NOMO-1 treated with DMSO at 0.1 percent for 48 hours (cell line): ENCODE measurements around the gene DYNC2LI1.
"Not testable (repeated sequence)": the region's sequence is repeated elsewhere in the genome, so short reads cannot be mapped to it uniquely, and the experiment has no call there.

Experiments used
- DNase-seq: peaks from one replicate; lab custom pipeline; 2025; ENCODE audit not compliant: unreplicated experiment; lab: John Stamatoyannopoulos, UW

DYNC2LI1 gene

GRCh38 chr2:43773876-43774613, at the start of gene DYNC2LI1:
TSS of gene DYNC2LI1 (plus strand) at chr2:43774039. CDS start at chr2:43774139, 100 bp downstream.
- DNase-seq = peak; percentile 89

- no peak for DNase-seq
These were observed 48.9 kb upstream of the DYNC2LI1 start for GRCh38 chr2:43724728-43725526.

GRCh38 chr2:43725711-43726246, 48.1 kb upstream of the DYNC2LI1 start:
- DNase-seq = no peak

GRCh38 chr2:43726961-43727633, 46.7 kb upstream of the DYNC2LI1 start:
- DNase-seq = not testable (repeated sequence)

DNA sequence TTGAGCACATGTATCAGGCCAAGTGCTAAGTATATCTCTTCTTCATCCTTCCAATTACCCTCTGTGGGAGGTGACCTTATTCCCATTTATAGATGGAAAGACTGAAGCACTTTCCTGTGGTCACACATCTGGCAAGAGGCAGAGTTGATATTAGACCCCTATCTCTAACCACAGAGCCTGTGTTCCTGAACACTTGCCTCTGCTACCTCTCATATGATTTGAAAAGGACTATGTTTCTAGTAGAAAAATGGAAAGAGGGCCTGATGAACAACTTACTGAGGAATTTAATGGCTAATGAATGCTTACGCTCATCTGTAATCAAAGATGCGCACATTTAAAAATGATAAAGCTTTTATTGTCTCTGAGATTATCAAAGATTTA, 46.2 kb upstream of the DYNC2LI1 start:
- DNase-seq = no peak

DNA sequence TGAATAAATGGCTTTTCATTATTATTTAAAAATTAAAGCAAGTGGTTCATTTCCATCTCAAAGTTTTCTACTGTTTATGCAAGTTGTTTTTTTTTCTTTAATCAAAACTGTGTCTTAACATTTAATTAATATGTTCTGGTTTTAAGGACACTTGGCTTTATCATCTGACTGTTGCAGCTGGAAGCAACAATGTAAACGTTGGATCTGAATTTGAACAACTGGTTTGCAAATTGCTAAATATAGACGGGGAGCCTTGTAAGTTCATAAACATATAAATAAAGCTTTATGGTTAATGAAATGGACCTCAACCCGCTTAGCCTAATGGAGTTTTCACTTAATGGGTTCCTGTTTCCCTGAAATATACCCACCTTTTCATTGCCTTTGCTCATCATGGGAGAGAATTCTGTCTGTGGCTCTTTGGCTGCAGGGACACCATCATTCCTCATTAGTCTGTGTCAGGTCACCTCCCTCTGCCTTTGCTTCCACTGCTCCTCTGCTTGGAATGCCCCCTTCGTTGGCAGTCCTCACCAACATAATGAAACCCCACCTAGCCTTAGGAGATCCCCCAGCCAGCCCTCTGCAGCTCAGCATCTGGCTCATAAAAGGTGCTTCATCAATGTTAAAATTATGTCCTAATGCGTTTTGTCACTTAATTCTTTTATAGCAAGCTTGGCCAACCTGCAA, 44.2 kb upstream of the DYNC2LI1 start:
- DNase-seq = no peak

GRCh38 chr2:43731211-43731610, 42.6 kb upstream of the DYNC2LI1 start:
- no peak for DNase-seq

- DNase-seq = no peak
These were observed 37.2 kb upstream of the DYNC2LI1 start for GRCh38 chr2:43736637-43737036.

GRCh38 chr2:43737097-43737854, 36.6 kb upstream of the DYNC2LI1 start:
- DNase-seq = no peak

- DNase-seq = no peak
These were observed 36.0 kb upstream of the DYNC2LI1 start for GRCh38 chr2:43737855-43738254.

- DNase-seq = no peak
These were observed 35.6 kb upstream of the DYNC2LI1 start for GRCh38 chr2:43738257-43738656.

GRCh38 chr2:43743706-43744105, 30.1 kb upstream of the DYNC2LI1 start:
- no peak for DNase-seq

- no peak for DNase-seq
These were observed 28.4 kb upstream of the DYNC2LI1 start for GRCh38 chr2:43745457-43745856.

GRCh38 chr2:43748333-43748732, 25.5 kb upstream of the DYNC2LI1 start:
- no peak for DNase-seq

DNA sequence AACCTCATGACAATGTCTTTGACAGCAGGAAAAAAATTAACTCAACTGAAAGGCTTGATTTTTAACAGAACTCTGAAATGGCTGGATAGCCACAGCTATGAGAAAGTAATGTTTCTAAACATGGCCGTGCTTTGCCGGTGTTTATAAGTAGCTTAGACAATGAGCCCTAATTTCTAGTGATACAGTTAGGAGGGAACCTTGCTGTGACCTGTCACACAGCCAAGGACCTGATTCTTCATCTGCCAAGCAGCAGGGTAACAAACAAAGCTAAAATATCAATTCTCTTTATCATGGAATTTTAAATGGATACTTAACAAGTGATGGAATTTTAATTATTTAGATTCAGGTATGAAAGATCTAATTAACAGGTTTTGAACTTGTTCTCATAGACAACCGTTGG, 24.3 kb upstream of the DYNC2LI1 start:
- no peak for DNase-seq

DNA sequence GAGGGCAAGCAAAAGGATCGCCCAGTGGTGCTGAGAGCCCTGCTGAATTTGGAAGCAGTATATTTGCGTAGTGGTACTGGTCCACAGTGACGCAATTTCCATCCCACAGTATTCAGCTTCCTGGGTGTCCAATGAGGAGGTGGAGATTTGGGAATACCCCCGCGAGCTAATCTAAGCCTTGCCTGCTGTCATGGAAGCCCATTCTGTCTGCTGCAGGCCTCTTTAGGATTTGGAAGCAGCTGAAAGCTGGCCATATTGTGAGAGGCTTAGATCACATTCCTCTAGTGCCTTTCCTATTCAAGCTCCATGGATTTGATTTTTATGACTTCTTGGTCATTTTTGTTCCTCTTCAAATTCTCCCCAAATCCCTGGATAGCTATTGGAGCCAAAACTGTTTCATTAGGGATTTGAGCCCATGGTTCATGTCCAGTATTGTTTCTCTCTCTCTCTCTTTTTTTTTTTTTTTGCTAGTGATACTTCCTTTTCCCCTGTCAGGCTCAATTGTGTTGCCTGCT, 22.3 kb upstream of the DYNC2LI1 start:
- DNase-seq = no peak

DNA sequence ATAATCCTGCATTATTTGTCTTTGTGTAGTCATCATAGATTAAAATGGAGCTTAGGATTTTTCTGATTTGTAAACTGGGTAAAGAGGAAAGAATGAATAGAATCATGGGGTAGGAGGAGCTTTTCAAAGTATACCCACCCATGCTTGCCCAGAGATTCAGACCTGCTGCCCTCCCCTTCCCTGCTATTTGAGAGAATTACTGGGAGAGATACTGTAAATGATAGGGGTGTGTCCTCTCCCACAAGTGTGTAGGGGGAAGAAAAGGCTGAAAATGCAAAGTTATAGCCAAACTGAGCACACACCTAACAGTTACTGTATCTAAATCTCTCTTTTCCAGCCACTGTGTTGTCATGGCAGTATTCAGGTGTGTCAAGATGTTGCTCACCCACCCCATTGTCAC, 21.5 kb upstream of the DYNC2LI1 start:
- DNase-seq = no peak

GRCh38 chr2:43754180-43754579, 19.7 kb upstream of the DYNC2LI1 start:
- DNase-seq = no peak

- no peak for DNase-seq
These were observed 15.1 kb upstream of the DYNC2LI1 start for GRCh38 chr2:43758739-43759138.

DNA sequence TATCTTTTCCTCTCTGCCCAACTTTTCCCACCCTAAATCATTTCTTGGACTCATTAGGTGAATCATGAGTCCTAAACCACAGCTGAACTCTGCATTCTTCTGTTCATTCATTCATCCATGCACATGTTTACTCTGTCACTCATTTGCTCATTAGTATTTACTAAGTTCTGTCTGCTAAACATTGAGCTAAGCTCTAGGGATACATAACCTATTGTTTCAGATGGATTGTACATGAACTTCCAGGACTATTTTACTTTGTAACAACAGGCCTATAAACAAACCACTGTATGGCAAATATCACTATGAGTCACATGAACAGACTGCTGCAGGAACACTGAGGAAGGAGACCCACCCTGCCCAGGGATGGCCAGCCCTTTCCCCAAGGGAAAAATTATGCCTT, 14.6 kb upstream of the DYNC2LI1 start:
- DNase-seq = no peak
